ENCODE data around the gene EIF4B. TPM values are rescaled to one million over a fixed set of nuclear protein-coding genes. Genes with fewer than 3 reads are reported as not detected.

Gene EIF4B
- total RNA-seq, 2 donors from 2014 or later, result 272 to 383 TPM

DNA sequence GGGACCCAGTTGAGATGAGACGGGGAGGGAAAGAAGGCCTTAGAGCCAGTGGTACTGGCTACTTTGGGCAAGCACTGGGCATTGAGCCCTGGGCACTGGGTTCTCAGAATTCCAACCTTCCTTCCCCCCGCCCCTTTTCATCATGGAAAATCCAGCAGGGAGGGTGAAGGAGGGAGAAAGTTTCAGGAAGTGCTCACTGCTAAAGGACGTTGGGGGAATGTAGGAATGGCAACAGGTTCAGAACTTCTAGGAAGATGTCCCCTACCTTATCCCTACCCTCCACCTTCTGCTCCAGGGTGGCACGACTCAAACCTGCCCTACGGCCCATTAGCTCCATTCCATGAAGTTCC lies 39.4 kb downstream of the EIF4B start:
- Histone ChIP-seq H3K9me3 (no peaks in the 10 kb centered on the region), H3K27me3 (no peaks in the 10 kb centered on the region), H3K4me3 (peak overlapping the region; percentile 75 to 77), H3K27ac (peak overlapping the region; percentile 97 to 100), H3K4me1 (peaks cover 3 to 64% of the 10 kb centered on the region in 2 donors), H3K36me3 (peaks cover under 1% of the 10 kb centered on the region)
- no peak for TF ChIP-seq CTCF (IDR thresholded peaks at IDR 0.05)
- DNase-seq (ENCODE audit: low spot score), result no peak

- TF ChIP-seq CTCF (IDR thresholded peaks at IDR 0.05), result no peak
- H3K36me3 ChIP-seq, result no peaks in the 10 kb centered on the region
- no peaks in the 10 kb centered on the region for H3K27me3 ChIP-seq
- H3K4me1 ChIP-seq, result peaks cover 3 to 75% of the 10 kb centered on the region in 2 donors
- H3K27ac ChIP-seq, result peak overlapping the region; percentile 97 to 100
- H3K4me3 ChIP-seq, result peak overlapping the region; percentile 75 to 77
- DNase-seq (ENCODE audit: low spot score), result peak; percentile 95
- H3K9me3 ChIP-seq, result no peaks in the 10 kb centered on the region
These were observed 40.5 kb downstream of the EIF4B start for GRCh38 chr12:53046655-53047220.

GRCh38 chr12:53047221-53048032 lies 41.2 kb downstream of the EIF4B start:
- Histone ChIP-seq H3K9me3 (no peaks in the 10 kb centered on the region), H3K27ac (peak overlapping the region; percentile 100), H3K27me3 (no peaks in the 10 kb centered on the region), H3K4me3 (peak overlapping the region; percentile 74 to 78), H3K4me1 (peaks cover 3 to 82% of the 10 kb centered on the region in 2 donors), H3K36me3 (peaks cover 4% of the 10 kb centered on the region)
- no peak for TF ChIP-seq CTCF (IDR thresholded peaks at IDR 0.05)
- DNase-seq (ENCODE audit: low spot score), result no peak

GRCh38 chr12:53048033-53048779 lies 42.0 kb downstream of the EIF4B start:
- Histone ChIP-seq H3K27ac (peak overlapping the region; percentile 99 to 100), H3K9me3 (no peaks in the 10 kb centered on the region), H3K4me1 (peaks cover 3 to 90% of the 10 kb centered on the region in 2 donors), H3K27me3 (no peaks in the 10 kb centered on the region), H3K4me3 (peak overlapping the region; percentile 74 to 78), H3K36me3 (peaks cover 4% of the 10 kb centered on the region)
- DNase-seq (ENCODE audit: low spot score), result no peak
- no peak for TF ChIP-seq CTCF (IDR thresholded peaks at IDR 0.05)

DNA sequence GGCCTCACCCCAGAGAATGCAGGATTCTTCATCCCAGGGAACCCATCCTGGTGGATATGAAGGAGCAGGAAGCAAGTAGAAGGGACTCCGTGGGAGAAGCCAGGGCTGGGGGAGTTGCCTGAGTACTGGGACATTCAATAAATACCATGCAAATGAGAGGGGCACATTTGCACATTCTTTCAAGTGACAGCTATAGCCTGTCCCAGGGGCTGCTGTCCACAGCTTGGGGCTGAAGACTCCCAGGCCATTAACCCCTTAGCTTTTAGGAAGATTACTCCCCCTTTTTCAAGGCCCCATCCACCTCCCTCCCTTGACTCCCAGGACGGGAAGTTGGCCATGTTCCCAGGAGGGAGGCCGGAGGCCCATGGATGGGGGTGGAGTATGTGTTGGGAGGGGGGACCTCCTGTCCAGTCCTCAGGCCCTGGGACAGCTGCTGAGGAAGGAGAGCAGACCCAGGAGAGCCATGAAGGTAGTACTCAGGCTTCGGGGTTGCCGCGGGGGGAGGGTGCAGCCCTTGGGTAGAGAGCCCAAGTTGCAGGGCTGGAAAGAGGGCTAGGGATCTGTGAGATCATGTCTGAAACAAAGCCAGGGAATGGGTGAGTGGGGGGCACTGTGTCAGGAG lies 42.6 kb downstream of the EIF4B start:
- no peak for TF ChIP-seq CTCF (IDR thresholded peaks at IDR 0.05)
- Histone ChIP-seq H3K9me3 (no peaks in the 10 kb centered on the region), H3K27ac (peak overlapping the region; percentile 99 to 100), H3K4me3 (peak overlapping the region; percentile 74 to 78), H3K4me1 (peaks cover 3 to 90% of the 10 kb centered on the region in 2 donors), H3K27me3 (no peaks in the 10 kb centered on the region), H3K36me3 (peaks cover 4% of the 10 kb centered on the region)
- no peak for DNase-seq (ENCODE audit: low spot score)
